T47D (cell line): ENCODE results near the gene PILRA.
A peak's percentile ranks its signal among the peaks of the same experiment; 100 is the strongest.

ENCODE experiments used
- DNase-seq, 2 experiments: peaks; one replicate each; pipeline versions ENCODE4 v3.0.0 to v3.0.0-alpha.2; 2011 to 2012; ENCODE audit warnings: low read depth in 1 of 2, low spot score in 1 of 2
- JUND ChIP-seq: IDR thresholded peaks from 2 replicates; pipeline ENCODE4 v1.6.1; 2012; ENCODE audit warnings: low read depth
- in situ Hi-C: cut with HindIII; loops from 2 replicates; pipeline ENCODE4 v1.10.0; 2016; ENCODE audit warnings: low sequenced_read_pairs, low pct_unique_long_range_greater_than_20kb

The PILRA gene

GRCh38 chr7:100415448-100415847 lies 42.2 kb downstream of the PILRA start:
- DNase-seq = no peak
- TF ChIP-seq JUND = no peak
- in situ Hi-C loops = no loop called here

- in situ Hi-C loops = no loop called here
- no peak for TF ChIP-seq JUND
- DNase-seq = no peak
Observed at GRCh38 chr7:100418930-100419659, 45.8 kb downstream of the PILRA start.

- DNase-seq = no peak
- in situ Hi-C loops = no loop called here
- no peak for TF ChIP-seq JUND
Observed at GRCh38 chr7:100419660-100420226, 46.5 kb downstream of the PILRA start.

GRCh38 chr7:100423315-100423714 lies 50.0 kb downstream of the PILRA start:
- no peak for DNase-seq
- no peak for TF ChIP-seq JUND
- in situ Hi-C loops = no loop called here

- in situ Hi-C loops = no loop called here
- no peak for TF ChIP-seq JUND
Observed at GRCh38 chr7:100425347-100425746, 52.1 kb downstream of the PILRA start.

GRCh38 chr7:100426516-100426915 lies 53.2 kb downstream of the PILRA start:
- no peak for DNase-seq
- in situ Hi-C loops = no loop called here
- TF ChIP-seq JUND = no peak

More at GRCh38 chr7:100425347-100425746, 52.1 kb downstream of the PILRA start:
- no peak for DNase-seq

GRCh38 chr7:100427762-100428198 lies 54.5 kb downstream of the PILRA start:
- DNase-seq = no peak
- in situ Hi-C loops = no loop called here
- TF ChIP-seq JUND = no peak

GRCh38 chr7:100428199-100428966 lies 55.1 kb downstream of the PILRA start, which contains the start of gene ZCWPW1:
Gene ZCWPW1, minus strand, starts transcription at chr7:100428703. Its CDS starts 8,054 bp downstream, at chr7:100420649.
- no peak for TF ChIP-seq JUND
- in situ Hi-C loops = no loop called here

GRCh38 chr7:100428967-100429636 lies 55.8 kb downstream of the PILRA start:
- peak; percentile 78 to 99 for DNase-seq
- in situ Hi-C loops = no loop called here
- no peak for TF ChIP-seq JUND

More at GRCh38 chr7:100428199-100428966, 55.1 kb downstream of the PILRA start, which contains the start of gene ZCWPW1:
- DNase-seq = peak; percentile 65 to 97

GRCh38 chr7:100429637-100430492 lies 56.6 kb downstream of the PILRA start, which contains the start of gene MEPCE:
Gene MEPCE, plus strand, starts transcription at chr7:100429831. Its CDS starts 188 bp downstream, at chr7:100430019.
- no peak for TF ChIP-seq JUND
- in situ Hi-C loops = no loop called here

GRCh38 chr7:100430493-100431285 lies 57.4 kb downstream of the PILRA start:
- in situ Hi-C loops = no loop called here
- DNase-seq = no peak
- no peak for TF ChIP-seq JUND

More at GRCh38 chr7:100429637-100430492, 56.6 kb downstream of the PILRA start, which contains the start of gene MEPCE:
- peak; percentile 93 for DNase-seq
